Measurements from ENCODE around the gene SLC35F3. TPM values are rescaled to one million over a fixed set of nuclear protein-coding genes. Genes with fewer than 3 reads are reported as not detected.

Gene SLC35F3
- total and polyA plus RNA-seq, 9 of the 15 experiments (the other 6 are each of a cell fraction or from before 2014, with no cell fraction given), result 0.04 to 0.07 (median 0.04) TPM; not detected in 6

- Histone ChIP-seq H3K79me2 (ENCODE audit: control insufficient read depth, insufficient read depth, low read length) (no peaks in the 10 kb centered on the region), H3K4me2 (ENCODE audit: insufficient read depth, low read length) (no peak overlapping the region), H3K27me3 (ENCODE audit: control insufficient read depth in 2 of 2, insufficient read depth in 2 of 2, low read length in 2 of 2) (peaks cover 16 to 25% of the 10 kb centered on the region in 2 experiments), H3K36me3 (ENCODE audit: control insufficient read depth, insufficient read depth, low read length) (no peaks in the 10 kb centered on the region), H3K27ac (ENCODE audit: extremely low read depth, low read depth, low read length) (no peak overlapping the region), H3K9ac (ENCODE audit: insufficient read depth in 1 of 2, low read depth in 2 of 2, low read length in 2 of 2) (no peak overlapping the region), H2AFZ (ENCODE audit: low read depth, low read length) (no peak overlapping the region), H3K4me1 (replicated peaks in 1 of 2; ENCODE audit: control insufficient read depth in 2 of 2, insufficient read depth in 2 of 2, low read length in 2 of 2) (peaks cover 0 to 16% of the 10 kb centered on the region in 2 experiments; a peak in 2 of 5 replicates), H3K4me3 (no peak overlapping the region), H3K9me1 (ENCODE audit: control insufficient read depth, insufficient read depth, low read length) (no peaks in the 10 kb centered on the region), H4K20me1 (replicated peaks; ENCODE audit: control insufficient read depth, insufficient read depth, low read length) (no peaks in the 10 kb centered on the region), H3K9me3 (replicated peaks; ENCODE audit: control insufficient read depth, insufficient read depth, low read depth, low read length) (no peaks in the 10 kb centered on the region)
- no peak for FAIRE-seq
- TF ChIP-seq SLC30A9 (CRISPR knock-in tag; IDR thresholded peaks at IDR 0.05) (no peak), ZNF146 (CRISPR knock-in tag; IDR thresholded peaks at IDR 0.05; ENCODE audit: unreplicated experiment) (no peak), CHD2 (IDR thresholded peaks at IDR 0.05; ENCODE audit: low read depth, low read length) (no peak), SMAD3 (CRISPR knock-in tag; conservative IDR thresholded peaks at IDR 0.05) (no peak), GABPB1 (CRISPR knock-in tag; IDR thresholded peaks at IDR 0.05) (no peak), ELF4 (CRISPR knock-in tag; IDR thresholded peaks at IDR 0.05) (no peak), ILK (tag; IDR thresholded peaks at IDR 0.05; ENCODE audit: borderline replicate concordance, low read depth) (no peak), ATF3 (IDR thresholded peaks at IDR 0.05) (no peak), ATF3 (CRISPR knock-in tag; conservative IDR thresholded peaks at IDR 0.05) (no peak), ETS2 (tag; IDR thresholded peaks at IDR 0.05; ENCODE audit: borderline replicate concordance, poor library complexity, severe bottlenecking) (no peak), ZBTB34 (CRISPR knock-in tag; IDR thresholded peaks at IDR 0.05) (no peak), ETV5 (CRISPR knock-in tag; IDR thresholded peaks at IDR 0.05; ENCODE audit: low read depth) (no peak), HSF4 (CRISPR knock-in tag; IDR thresholded peaks at IDR 0.05; ENCODE audit: borderline replicate concordance) (no peak), SIN3B (IDR thresholded peaks at IDR 0.05; ENCODE audit: low read depth) (no peak), PCBP1 (IDR thresholded peaks at IDR 0.05; ENCODE audit: low read depth, low read length, poor library complexity, severe bottlenecking) (no peak), CXXC5 (CRISPR knock-in tag; IDR thresholded peaks at IDR 0.05) (no peak), ZBTB2 (IDR thresholded peaks at IDR 0.05) (no peak)
- in situ Hi-C loops (cut with MboI) (no loop called here), intact Hi-C loops (cut with micrococcal nuclease) (loop anchor here (5.0 to 10.0 kb wide), 2 partner anchors 160 to 202 kb away; no protein-coding TSS in a partner anchor)
- POLR2A ChIA-PET, result no interaction called here
- CTCF ChIA-PET (ENCODE audit: low intra/inter-chr PET ratio), result no interaction called here
- BruUV-seq (replicated peaks), result no TSS peak
- DNase-seq (ENCODE audit: extremely low read depth in 1 of 4, low spot score in 3 of 4), result no peak
- no peak for ATAC-seq
These were observed 2.7 kb downstream of the SLC35F3 start for GRCh38 chr1:233907151-233907550.

Data from K562 (cell line).